Measurements from ENCODE around the gene B4GALNT3.

DNA sequence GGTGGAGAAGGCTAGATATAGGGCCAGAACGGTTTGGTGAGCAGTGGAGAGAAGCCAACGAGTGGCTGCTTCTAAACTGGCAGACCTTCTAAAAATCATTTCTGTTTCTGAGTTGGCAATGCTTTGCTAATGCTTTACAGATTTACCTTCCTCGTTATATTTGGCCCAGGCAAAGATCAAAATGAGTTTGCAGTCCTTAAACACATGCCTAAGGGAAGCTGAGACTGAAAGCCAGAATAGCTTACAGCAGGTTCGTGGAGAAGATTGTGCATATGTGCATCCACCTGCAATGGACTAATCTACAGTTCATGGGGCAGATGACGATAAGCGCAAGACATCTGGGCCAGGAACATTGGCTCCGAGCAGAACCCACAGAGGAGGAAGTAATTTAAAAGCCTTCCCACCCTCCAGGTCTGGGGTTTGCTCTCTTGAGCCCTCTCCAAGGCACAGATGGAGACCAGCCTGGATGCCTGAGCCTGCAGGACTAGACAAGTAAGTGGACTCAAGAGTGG, 104.1 kb downstream of the B4GALNT3 start:
- TF ChIP-seq, protein P1, sequence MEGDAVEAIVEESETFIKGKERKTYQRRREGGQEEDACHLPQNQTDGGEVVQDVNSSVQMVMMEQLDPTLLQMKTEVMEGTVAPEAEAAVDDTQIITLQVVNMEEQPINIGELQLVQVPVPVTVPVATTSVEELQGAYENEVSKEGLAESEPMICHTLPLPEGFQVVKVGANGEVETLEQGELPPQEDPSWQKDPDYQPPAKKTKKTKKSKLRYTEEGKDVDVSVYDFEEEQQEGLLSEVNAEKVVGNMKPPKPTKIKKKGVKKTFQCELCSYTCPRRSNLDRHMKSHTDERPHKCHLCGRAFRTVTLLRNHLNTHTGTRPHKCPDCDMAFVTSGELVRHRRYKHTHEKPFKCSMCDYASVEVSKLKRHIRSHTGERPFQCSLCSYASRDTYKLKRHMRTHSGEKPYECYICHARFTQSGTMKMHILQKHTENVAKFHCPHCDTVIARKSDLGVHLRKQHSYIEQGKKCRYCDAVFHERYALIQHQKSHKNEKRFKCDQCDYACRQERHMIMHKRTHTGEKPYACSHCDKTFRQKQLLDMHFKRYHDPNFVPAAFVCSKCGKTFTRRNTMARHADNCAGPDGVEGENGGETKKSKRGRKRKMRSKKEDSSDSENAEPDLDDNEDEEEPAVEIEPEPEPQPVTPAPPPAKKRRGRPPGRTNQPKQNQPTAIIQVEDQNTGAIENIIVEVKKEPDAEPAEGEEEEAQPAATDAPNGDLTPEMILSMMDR (IDR thresholded peaks at IDR 0.05 in 4 of 5, conservative IDR thresholded peaks at IDR 0.05 in 1 of 5), result no peak
- TF ChIP-seq POLR2A (IDR thresholded peaks at IDR 0.05), result no peak

All from gastrocnemius medialis (tissue), 4 donors.